NCI-H460 (cell line): ENCODE measurements around the gene SDHAF4. TPM values are rescaled to one million over a fixed set of nuclear protein-coding genes. Genes with fewer than 3 reads are reported as not detected.
"Not testable (repeated sequence)": the region's sequence is repeated elsewhere in the genome, so short reads cannot be mapped to it uniquely, and the experiment has no call there.

ENCODE experiments used
- DNase-seq: peaks from one replicate; pipeline ENCODE4 v3.0.0-alpha.2; 2016; ENCODE audit warnings: low read depth; ENCODE audit errors: extremely low read depth
- polyA plus RNA-seq: library from polyadenylated mRNA; depleted of rRNA; stranded (reverse); fragments of >200 nt; gene quantifications from 2 replicates; pipeline ENCODE4 v1.2.3, GENCODE V29; 2014; cell fraction: nucleus; rRNA removed
- total RNA-seq: library from RNA; depleted of rRNA; stranded (reverse); fragments of >200 nt; shearing (Covaris generic); gene quantifications from 2 replicates; pipeline ENCODE4 v1.2.3, GENCODE V29; 2014; rRNA removed

Gene SDHAF4
- total RNA-seq: 11.6 and 11.7 TPM in 2 replicates
- 4.4 and 7.4 TPM in 2 replicates for polyA plus RNA-seq

GRCh38 chr6:70566751-70567382 is at the start of gene SDHAF4:
TSS of gene SDHAF4 (plus strand) at chr6:70566930. CDS start at chr6:70566941, 11 bp downstream.
- peak; percentile 84 for DNase-seq

GRCh38 chr6:70518723-70519122 is 48.0 kb upstream of the SDHAF4 start:
- no peak for DNase-seq

GRCh38 chr6:70520575-70520974 is 46.2 kb upstream of the SDHAF4 start:
- no peak for DNase-seq

GRCh38 chr6:70524721-70525286 is 41.9 kb upstream of the SDHAF4 start:
- DNase-seq: no peak

- no peak for DNase-seq
These were observed 39.5 kb upstream of the SDHAF4 start for GRCh38 chr6:70527071-70527737.

GRCh38 chr6:70530023-70530422 is 36.7 kb upstream of the SDHAF4 start:
- DNase-seq: no peak

- DNase-seq: no peak
These were observed 35.6 kb upstream of the SDHAF4 start for GRCh38 chr6:70531133-70531532.

GRCh38 chr6:70537266-70537665 is 29.5 kb upstream of the SDHAF4 start:
- no peak for DNase-seq

- no peak for DNase-seq
These were observed 28.4 kb upstream of the SDHAF4 start for GRCh38 chr6:70538376-70538775.

- DNase-seq: peak; percentile 7
These were observed 19.4 kb upstream of the SDHAF4 start for GRCh38 chr6:70547313-70547712.

GRCh38 chr6:70547905-70548304 is 18.8 kb upstream of the SDHAF4 start:
- no peak for DNase-seq

GRCh38 chr6:70549327-70549726 is 17.4 kb upstream of the SDHAF4 start:
- DNase-seq: no peak

- no peak for DNase-seq
These were observed 15.2 kb upstream of the SDHAF4 start for GRCh38 chr6:70551566-70551965.

GRCh38 chr6:70552286-70552940 is 14.3 kb upstream of the SDHAF4 start:
- DNase-seq: not testable (repeated sequence)

GRCh38 chr6:70552974-70553373 is 13.8 kb upstream of the SDHAF4 start:
- no peak for DNase-seq

- no peak for DNase-seq
These were observed 8.7 kb upstream of the SDHAF4 start for GRCh38 chr6:70557998-70558397.

GRCh38 chr6:70562401-70562800 is 4.3 kb upstream of the SDHAF4 start:
- not testable (repeated sequence) for DNase-seq

- DNase-seq: no peak
These were observed 3.2 kb upstream of the SDHAF4 start for GRCh38 chr6:70563530-70563929.

- no peak for DNase-seq
These were observed 7.9 kb downstream of the SDHAF4 start for GRCh38 chr6:70574643-70575042.

GRCh38 chr6:70575899-70576495 is 9.3 kb downstream of the SDHAF4 start:
- DNase-seq: no peak

- DNase-seq: no peak
These were observed 19.4 kb downstream of the SDHAF4 start for GRCh38 chr6:70586114-70586513.
